Type B pancreatic cell (in vitro differentiated cells): ENCODE measurements around the gene DVL1. TPM values are rescaled to one million over a fixed set of nuclear protein-coding genes. Genes with fewer than 3 reads are reported as not detected.

ENCODE experiments used
- DNase-seq: peaks from one replicate; pipeline ENCODE4 v3.0.0; 2021; ENCODE audit warnings: mixed read lengths; ENCODE audit not compliant: unreplicated experiment; ENCODE audit errors: extremely low spot score
- H3K27ac Mint-ChIP-seq: 2 replicates; pipeline ENCODE4 v1.8.0; 2021; ENCODE audit warnings: mild to moderate bottlenecking, mixed read lengths
- H3K27me3 Mint-ChIP-seq: 2 replicates; pipeline ENCODE4 v1.8.0; 2021; ENCODE audit warnings: mixed read lengths
- H3K36me3 Mint-ChIP-seq: 2 replicates; pipeline ENCODE4 v1.8.0; 2021; ENCODE audit warnings: mixed read lengths
- H3K4me1 Mint-ChIP-seq: one replicate; pipeline ENCODE4 v1.8.0; 2021; ENCODE audit warnings: mixed read lengths; ENCODE audit not compliant: unreplicated experiment
- H3K4me3 Mint-ChIP-seq: 2 replicates; pipeline ENCODE4 v1.8.0; 2021; ENCODE audit warnings: mild to moderate bottlenecking, mixed read lengths
- H3K9me3 Mint-ChIP-seq: 2 replicates; pipeline ENCODE4 v1.8.0; 2021; ENCODE audit warnings: mixed read lengths
- total RNA-seq: library from RNA; stranded (reverse); gene quantifications from 2 replicates; pipeline ENCODE4 v1.2.1, GENCODE V29; 2021; ENCODE audit warnings: low replicate concordance
- TF ChIP-seq, protein P1 (sequence below): fragments of 200-600 bp; sonication (generic); conservative IDR thresholded peaks from 2 replicates; pipeline ENCODE4 v1.5.0; 2021; ENCODE audit warnings: antibody characterized with exemption, mild to moderate bottlenecking

The DVL1 gene
- total RNA-seq, 1 donor from 2014 or later = 62.8 TPM

- no peak for DNase-seq
- H3K4me3 Mint-ChIP-seq = no peak overlapping the region
- H3K4me1 Mint-ChIP-seq = peaks cover 4% of the 10 kb centered on the region
- H3K36me3 Mint-ChIP-seq = peaks cover 38% of the 10 kb centered on the region
- H3K27ac Mint-ChIP-seq = no peak overlapping the region
- no peaks in the 10 kb centered on the region for H3K9me3 Mint-ChIP-seq
- H3K27me3 Mint-ChIP-seq = no peaks in the 10 kb centered on the region
- TF ChIP-seq, protein P1, sequence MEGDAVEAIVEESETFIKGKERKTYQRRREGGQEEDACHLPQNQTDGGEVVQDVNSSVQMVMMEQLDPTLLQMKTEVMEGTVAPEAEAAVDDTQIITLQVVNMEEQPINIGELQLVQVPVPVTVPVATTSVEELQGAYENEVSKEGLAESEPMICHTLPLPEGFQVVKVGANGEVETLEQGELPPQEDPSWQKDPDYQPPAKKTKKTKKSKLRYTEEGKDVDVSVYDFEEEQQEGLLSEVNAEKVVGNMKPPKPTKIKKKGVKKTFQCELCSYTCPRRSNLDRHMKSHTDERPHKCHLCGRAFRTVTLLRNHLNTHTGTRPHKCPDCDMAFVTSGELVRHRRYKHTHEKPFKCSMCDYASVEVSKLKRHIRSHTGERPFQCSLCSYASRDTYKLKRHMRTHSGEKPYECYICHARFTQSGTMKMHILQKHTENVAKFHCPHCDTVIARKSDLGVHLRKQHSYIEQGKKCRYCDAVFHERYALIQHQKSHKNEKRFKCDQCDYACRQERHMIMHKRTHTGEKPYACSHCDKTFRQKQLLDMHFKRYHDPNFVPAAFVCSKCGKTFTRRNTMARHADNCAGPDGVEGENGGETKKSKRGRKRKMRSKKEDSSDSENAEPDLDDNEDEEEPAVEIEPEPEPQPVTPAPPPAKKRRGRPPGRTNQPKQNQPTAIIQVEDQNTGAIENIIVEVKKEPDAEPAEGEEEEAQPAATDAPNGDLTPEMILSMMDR = no peak
These were observed 44.2 kb upstream of the DVL1 start for GRCh38 chr1:1393428-1393827.

DNA sequence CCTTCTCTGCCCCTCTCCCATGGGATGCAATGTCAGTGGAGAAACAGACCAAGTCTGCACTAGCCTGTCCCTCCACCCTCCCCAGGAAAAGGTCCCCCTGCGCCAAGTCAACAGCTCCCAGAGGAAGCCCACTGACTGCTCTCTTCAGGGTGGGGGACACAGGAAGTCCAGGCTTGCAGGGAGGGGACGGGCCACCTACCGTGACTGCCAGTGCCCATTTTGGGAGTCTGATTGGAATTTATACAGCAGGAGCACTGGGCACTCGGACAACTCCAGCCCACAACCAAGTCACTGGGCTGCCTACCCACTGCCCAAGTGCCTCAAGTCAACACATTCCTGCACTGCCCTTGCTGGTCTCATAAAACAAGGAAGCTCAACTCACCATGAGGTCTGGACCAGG lies 43.8 kb upstream of the DVL1 start:
- no peak for DNase-seq
- Mint-ChIP-seq H3K27ac (no peak overlapping the region), H3K4me3 (no peak overlapping the region), H3K4me1 (peaks cover under 1% of the 10 kb centered on the region), H3K27me3 (no peaks in the 10 kb centered on the region), H3K36me3 (peaks cover 38% of the 10 kb centered on the region), H3K9me3 (no peaks in the 10 kb centered on the region)
- TF ChIP-seq, protein P1 = no peak

- Mint-ChIP-seq H3K27ac (no peak overlapping the region), H3K9me3 (no peaks in the 10 kb centered on the region), H3K4me3 (no peak overlapping the region), H3K4me1 (no peaks in the 10 kb centered on the region), H3K36me3 (peaks cover 43% of the 10 kb centered on the region), H3K27me3 (no peaks in the 10 kb centered on the region)
- DNase-seq = no peak
- TF ChIP-seq, protein P1 = no peak
These were observed 42.0 kb upstream of the DVL1 start for GRCh38 chr1:1391225-1391624.

DNA sequence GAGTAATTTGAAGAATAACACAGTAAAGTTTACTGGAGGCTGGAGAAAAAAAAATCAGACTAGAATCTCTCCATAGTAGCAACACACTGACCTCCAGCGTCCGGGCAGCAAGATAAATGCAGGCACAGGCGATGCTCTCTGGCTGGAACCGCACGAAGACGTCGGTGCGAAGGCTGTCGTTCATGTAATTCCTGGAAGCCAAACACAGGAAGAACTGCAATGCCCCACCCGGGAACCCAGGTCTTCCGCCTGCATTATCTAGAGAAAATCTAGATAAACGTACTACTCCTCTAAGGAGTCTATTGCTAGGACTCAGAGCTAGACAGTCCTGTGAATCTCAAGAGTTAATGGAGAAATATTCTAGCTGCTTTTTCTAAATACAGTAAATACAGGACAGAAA lies 41.5 kb upstream of the DVL1 start:
- TF ChIP-seq, protein P1 = no peak
- Mint-ChIP-seq H3K4me1 (no peaks in the 10 kb centered on the region), H3K4me3 (no peak overlapping the region), H3K27ac (no peak overlapping the region), H3K27me3 (no peaks in the 10 kb centered on the region), H3K36me3 (peaks cover 43% of the 10 kb centered on the region), H3K9me3 (no peaks in the 10 kb centered on the region)
- DNase-seq = no peak

DNA sequence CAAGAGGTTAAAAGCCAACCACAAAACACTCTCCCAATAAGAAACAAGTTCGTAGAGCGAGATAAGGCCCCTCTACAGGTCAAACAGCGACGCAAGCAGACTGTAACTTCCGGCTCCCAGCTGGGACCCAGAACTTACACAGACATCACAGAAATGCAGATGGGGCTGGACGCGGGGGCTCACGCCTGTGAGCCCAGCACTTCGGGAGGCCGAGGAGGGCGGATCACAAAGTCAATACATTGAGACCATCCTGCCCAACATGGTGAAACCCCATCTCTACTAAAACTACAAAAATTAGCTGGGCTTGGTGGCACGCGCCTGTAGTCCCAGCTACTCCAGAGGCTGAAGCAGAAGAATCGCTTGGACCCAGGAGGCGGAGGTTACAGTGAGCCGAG lies 38.9 kb upstream of the DVL1 start:
- Mint-ChIP-seq H3K27me3 (no peaks in the 10 kb centered on the region), H3K4me1 (no peaks in the 10 kb centered on the region), H3K36me3 (peaks cover 34% of the 10 kb centered on the region), H3K27ac (no peak overlapping the region), H3K9me3 (no peaks in the 10 kb centered on the region), H3K4me3 (no peak overlapping the region)
- TF ChIP-seq, protein P1 = no peak
- no peak for DNase-seq
